GM23248 (cell line): ENCODE results near the gene TRIM49. TPM values are rescaled to one million over a fixed set of nuclear protein-coding genes. Genes with fewer than 3 reads are reported as not detected.

Experiments
- polyA plus RNA-seq: library from polyadenylated mRNA; unstranded; fragments of >200 nt; fragmentation: Nextera tagmentation; extraction: Ambion mirVana; gene quantifications from 2 replicates; pipeline ENCODE4 v1.2.1, GENCODE V29; 2016
- small RNA-seq: library from RNA; depleted of rRNA; stranded (forward); fragments of <200 nt; gene quantifications from one replicate; pipeline ENCODE3, GENCODE V24; 2014; ENCODE audit warnings: low read depth, low replicate concordance
- total RNA-seq: library from RNA; depleted of rRNA; stranded (reverse); fragments of >200 nt; shearing (Covaris generic); gene quantifications from 2 replicates; pipeline ENCODE4 v1.2.3, GENCODE V29; 2014; rRNA removed

TRIM49 gene
- total and polyA plus RNA-seq, 2 experiments from 2014 or later, result not detected

Small RNAs within 50 kb of the gene (small RNA-seq; reads per million reads assigned to genes)
- not detected for gene AP003122.3

Other genes starting within 250 kb of the TRIM49 start
- not detected in 2 replicates for gene TRIM77, start 98.3 kb downstream of the TRIM49 start, total RNA-seq
- not detected in 2 replicates for gene TRIM77, start 98.3 kb downstream of the TRIM49 start, polyA plus RNA-seq
- gene TRIM64B, start 69.9 kb upstream of the TRIM49 start, total RNA-seq, result not detected in 2 replicates
- not detected in 2 replicates for gene TRIM64B, start 69.9 kb upstream of the TRIM49 start, polyA plus RNA-seq
- not detected in 2 replicates for gene TRIM49D1, start 113.7 kb upstream of the TRIM49 start, total RNA-seq
- not detected in 2 replicates for gene TRIM49D1, start 113.7 kb upstream of the TRIM49 start, polyA plus RNA-seq
- not detected in 2 replicates for gene TRIM49D2, start 115.5 kb upstream of the TRIM49 start, total RNA-seq
- gene TRIM49D2, start 115.5 kb upstream of the TRIM49 start, polyA plus RNA-seq, result not detected in 2 replicates
- gene TRIM64, start 157.5 kb upstream of the TRIM49 start, total RNA-seq, result not detected in 2 replicates
- gene TRIM64, start 157.5 kb upstream of the TRIM49 start, polyA plus RNA-seq, result not detected in 2 replicates
- gene TRIM49C, start 222.5 kb upstream of the TRIM49 start, total RNA-seq, result not detected in 2 replicates
- gene TRIM49C, start 222.5 kb upstream of the TRIM49 start, polyA plus RNA-seq, result not detected in 2 replicates